IMR-90 (cell line): Measurements from ENCODE around the gene WLS. TPM values are rescaled to one million over a fixed set of nuclear protein-coding genes. Genes with fewer than 3 reads are reported as not detected.

Source experiments
- ATAC-seq: fragments of 200-7000 bp; cut with Tn5 transposase; 2 replicates; pipeline ENCODE4 v1.9.1; 2020; ENCODE audit warnings: low read depth, mild to moderate bottlenecking, moderate library complexity
- BruUV-seq: library from RNA; stranded (reverse); fragments of 400-500 nt; replicated peaks from 2 replicates; lab custom pipeline; 2021; lab: Mats Ljungman, UMichigan
- CTCF ChIA-PET: fragments of 300-600 bp; formaldehyde crosslinking; extraction: SDS; loops from one replicate; lab custom pipeline; 2021; ENCODE audit warnings: antibody characterized with exemption; lab: Yijun Ruan, JAX
- POLR2A ChIA-PET: fragments of 300-600 bp; sonication (Branson Sonifier 250); formaldehyde crosslinking; loops from one replicate; lab custom pipeline; 2022; ENCODE audit warnings: antibody characterized with exemption; ENCODE audit not compliant: unreplicated experiment; lab: Charles Lee
- DNase-seq: peaks from one replicate; pipeline ENCODE4 v3.0.0; 2013
- H2AFZ ChIP-seq: replicated peaks from 2 replicates; pipeline ENCODE3; 2013; ENCODE audit warnings: low read length, mild to moderate bottlenecking; ENCODE audit not compliant: poor library complexity
- H2AK5ac ChIP-seq: 2 replicates; pipeline ENCODE4 v1.6.1; 2013; ENCODE audit warnings: low read depth, low read length, inconsistent platforms
- H2AK9ac ChIP-seq: replicated peaks from 2 replicates; pipeline ENCODE3; 2013; ENCODE audit warnings: mild to moderate bottlenecking, low read depth, low read length, moderate library complexity; ENCODE audit not compliant: poor library complexity
- H2BK120ac ChIP-seq: 2 replicates; pipeline ENCODE4 v1.6.1; 2013; ENCODE audit warnings: low read depth, low read length, inconsistent platforms
- H2BK15ac ChIP-seq: 3 replicates; pipeline ENCODE4 v1.6.1; 2013; ENCODE audit warnings: low read depth, low read length, inconsistent platforms
- H2BK20ac ChIP-seq: 2 replicates; pipeline ENCODE4 v1.6.1; 2013; ENCODE audit warnings: low read depth, mild to moderate bottlenecking, inconsistent platforms, low read length, moderate library complexity
- H2BK5ac ChIP-seq: 2 replicates; pipeline ENCODE4 v1.6.1; 2013; ENCODE audit warnings: mild to moderate bottlenecking, low read depth, low read length, inconsistent platforms; ENCODE audit not compliant: poor library complexity, severe bottlenecking
- H3K14ac ChIP-seq: replicated peaks from 2 replicates; pipeline ENCODE4 v1.6.1; 2013; ENCODE audit warnings: low read depth, low read length, inconsistent platforms
- H3K18ac ChIP-seq: 2 replicates; pipeline ENCODE4 v1.6.1; 2013; ENCODE audit warnings: low read depth, low read length, control low read depth
- H3K23ac ChIP-seq: 2 replicates; pipeline ENCODE4 v1.6.1; 2013; ENCODE audit warnings: low read depth, low read length, inconsistent platforms
- H3K27ac ChIP-seq: 2 replicates; pipeline ENCODE4 v1.5.1; 2013; ENCODE audit warnings: mild to moderate bottlenecking, control low read depth, low read length; ENCODE audit not compliant: insufficient read depth
- H3K27me3 ChIP-seq: 2 replicates; pipeline ENCODE4 v1.6.1; 2013; ENCODE audit warnings: low read length; ENCODE audit not compliant: control insufficient read depth, insufficient read depth
- H3K36me3 ChIP-seq: 2 replicates; pipeline ENCODE4 v1.6.1; 2013; ENCODE audit warnings: low read length, mixed read lengths; ENCODE audit not compliant: control insufficient read depth, insufficient read depth
- H3K4ac ChIP-seq: 2 replicates; pipeline ENCODE4 v1.6.1; 2013; ENCODE audit warnings: low read depth, low read length, inconsistent platforms
- H3K4me1 ChIP-seq: 2 replicates; pipeline ENCODE4 v1.6.1; 2013; ENCODE audit warnings: low read length, mixed read lengths; ENCODE audit not compliant: control insufficient read depth, insufficient read depth
- H3K4me2 ChIP-seq: 2 replicates; pipeline ENCODE4 v1.6.1; 2013; ENCODE audit warnings: low read depth, mild to moderate bottlenecking, control low read depth, low read length, moderate library complexity
- H3K4me3 ChIP-seq: 2 replicates; pipeline ENCODE4 v1.5.1; 2013; ENCODE audit warnings: low read depth, mild to moderate bottlenecking, control low read depth, low read length, moderate library complexity; ENCODE audit not compliant: insufficient read depth
- H3K56ac ChIP-seq: 2 replicates; pipeline ENCODE4 v1.6.1; 2013; ENCODE audit warnings: low read length, inconsistent platforms; ENCODE audit not compliant: insufficient read depth; ENCODE audit errors: extremely low read depth
- H3K79me1 ChIP-seq, 2 experiments: 2 replicates each; pipeline ENCODE4 v1.6.1; 2013; ENCODE audit warnings: low read length in 2 of 2, inconsistent platforms in 1 of 2, low read depth in 1 of 2
- H3K9ac ChIP-seq: 2 replicates; pipeline ENCODE4 v1.6.1; 2013; ENCODE audit warnings: low read depth, low read length, control low read depth
- H3K9me1 ChIP-seq: 2 replicates; pipeline ENCODE4 v1.6.1; 2013; ENCODE audit warnings: low read length, inconsistent platforms; ENCODE audit not compliant: insufficient read depth
- H3K9me3 ChIP-seq: 2 replicates; pipeline ENCODE4 v1.6.1; 2013; ENCODE audit warnings: low read length; ENCODE audit not compliant: control insufficient read depth, insufficient read depth
- H4K20me1 ChIP-seq: 2 replicates; pipeline ENCODE4 v1.6.1; 2013; ENCODE audit warnings: low read length, inconsistent platforms; ENCODE audit not compliant: insufficient read depth
- H4K5ac ChIP-seq: 2 replicates; pipeline ENCODE4 v1.6.1; 2013; ENCODE audit warnings: mild to moderate bottlenecking, low read depth, low read length, control low read depth
- H4K8ac ChIP-seq, 2 experiments: 2 replicates each; pipeline ENCODE4 v1.6.1; 2013; ENCODE audit warnings: low read depth in 2 of 2, low read length in 2 of 2, control low read depth in 1 of 2, inconsistent platforms in 1 of 2
- H4K91ac ChIP-seq: 2 replicates; pipeline ENCODE4 v1.6.1; 2013; ENCODE audit warnings: low read depth, low read length, inconsistent platforms; ENCODE audit not compliant: insufficient read depth
- BHLHE40 ChIP-seq: fragments of 150-350 bp; IDR thresholded peaks from 2 replicates; pipeline ENCODE4 v1.6.1; 2016; ENCODE audit warnings: mild to moderate bottlenecking, low read depth, low read length
- NFE2L2 ChIP-seq: fragments of 150-350 bp; IDR thresholded peaks from 2 replicates; pipeline ENCODE4 v1.6.1; 2016; ENCODE audit warnings: low read depth, mild to moderate bottlenecking, low read length
- WGBS, 2 experiments: methylation state at CpG; one replicate each; pipeline versions ENCODE4 v1.1.5 to v1.1.7; 2013; ENCODE audit warnings: missing lambda C conversion rate in 2 of 2; ENCODE audit not compliant: insufficient read length in 1 of 2; ENCODE audit errors: extremely low coverage in 2 of 2; 5-methylcytosine and 5-hydroxymethylcytosine counted together
- dilution Hi-C: fragments of 300-500 bp; cut with HindIII; formaldehyde crosslinking; loops from one replicate; pipeline ENCODE4 v1.14.3; 2018; ENCODE audit warnings: low sequenced_read_pairs; ENCODE audit not compliant: unreplicated experiment
- in situ Hi-C: fragments of 300-500 bp; cut with MboI; formaldehyde crosslinking; loops from 3 replicates; pipeline ENCODE4 v1.14.3; 2019; ENCODE audit warnings: low sequenced_read_pairs, inconsistent platforms, mixed read lengths
- intact Hi-C: fragments of 100-400 bp; cut with micrococcal nuclease; formaldehyde crosslinking; loops from 2 replicates; pipeline ENCODE4 v1.10.0; 2022
- polyA plus RNA-seq, 3 experiments: library from polyadenylated mRNA; depleted of rRNA; stranded (reverse); fragments of >200 nt; gene quantifications; 2 replicates each; pipeline ENCODE4 v1.2.3, GENCODE V29; 2012; ENCODE audit warnings: low replicate concordance in 1 of 3
- total RNA-seq: library from RNA; depleted of rRNA; stranded (reverse); fragments of >200 nt; gene quantifications from 2 replicates; pipeline ENCODE4 v1.2.3, GENCODE V29; 2012

WLS gene
- total and polyA plus RNA-seq, 2 of the 4 experiments (the other 2 are of a cell fraction): 152 to 157 TPM

DNA sequence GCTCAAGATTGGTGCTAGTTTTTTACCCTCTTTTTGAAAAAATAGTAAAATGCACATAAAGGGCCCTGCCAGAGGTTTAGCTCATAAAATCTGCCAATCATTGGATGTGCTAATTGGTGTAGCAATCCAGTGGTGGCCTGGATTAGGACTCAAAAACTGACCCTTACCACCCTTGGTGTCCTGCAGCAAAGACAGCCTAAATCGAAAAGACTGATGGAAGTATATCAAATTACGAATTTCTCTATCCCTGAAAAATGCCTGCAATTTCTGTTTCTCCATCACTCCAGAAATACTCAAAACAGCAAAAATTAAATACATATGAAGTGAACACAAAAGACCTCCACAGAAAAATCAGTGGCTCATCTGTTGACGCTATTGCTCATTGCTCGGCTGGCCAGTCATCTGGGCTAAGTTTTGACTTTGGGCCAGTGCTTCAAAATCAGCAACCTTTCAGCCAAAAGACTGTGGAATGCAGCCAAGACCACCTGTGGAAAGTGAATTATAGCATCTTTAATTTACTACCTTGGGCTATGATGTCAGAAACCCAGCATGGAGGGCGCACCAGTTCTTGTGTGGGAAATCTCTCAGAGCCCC is 30.0 kb downstream of the WLS start:
- Histone ChIP-seq H3K27ac (peak overlapping the region; percentile 32; the same call in 1 of the 2 replicates), H3K14ac (0 out of 2 replicates have a peak overlapping the region, but pooled peaks have one; percentile 44), H3K36me3 (peaks cover 1% of the 10 kb centered on the region; the same call in 1 of the 2 replicates), H3K4me2 (peak overlapping the region; percentile 63), H2AK5ac (peak overlapping the region; percentile 17; the same call in 1 of the 2 replicates), H4K20me1 (peaks cover 31% of the 10 kb centered on the region; the same call in 1 of the 2 replicates), H3K4ac (peak overlapping the region; percentile 49; the same call in 1 of the 2 replicates), H3K9ac (no peak overlapping the region), H3K79me1 (peaks cover 26 to 67% of the 10 kb centered on the region in 2 experiments), H2BK15ac (peak overlapping the region; percentile 27; the same call in 1 of the 3 replicates), H2BK5ac (peak overlapping the region; percentile 30), H2BK20ac (peak overlapping the region; percentile 16; the same call in 1 of the 2 replicates), H3K4me1 (peaks cover 19% of the 10 kb centered on the region), H4K8ac (peak overlapping the region in 1 of 2 experiments; percentile 49; a peak in 1 of 4 replicates), H4K5ac (no peak overlapping the region), H3K4me3 (no peak overlapping the region), H3K9me1 (peaks cover 21% of the 10 kb centered on the region), H3K27me3 (no peaks in the 10 kb centered on the region), H2AK9ac (no peak overlapping the region), H2BK120ac (0 out of 2 replicates have a peak overlapping the region, but pooled peaks have one; percentile 16), H3K9me3 (no peaks in the 10 kb centered on the region), H3K23ac (peak overlapping the region; percentile 33), H4K91ac (no peak overlapping the region), H3K18ac (peak overlapping the region; percentile 21; the same call in 1 of the 2 replicates), H2AFZ (no peak overlapping the region), H3K56ac (peak overlapping the region; percentile 25; the same call in 1 of the 2 replicates)
- WGBS, 2 experiments: no CpG with 5 or more reads among the region's 5 CpGs
- intact Hi-C loops (no loop called here), in situ Hi-C loops (no loop called here), dilution Hi-C loops (no loop called here)
- POLR2A ChIA-PET: no interaction called here
- TF ChIP-seq BHLHE40 (no peak), NFE2L2 (no peak)
- BruUV-seq: no TSS peak
- ATAC-seq: no peak
- CTCF ChIA-PET: interaction anchor here (0.8 kb wide), 1 partner anchor 35 kb away, joined by 3 read pairs; no protein-coding TSS in a partner anchor
- DNase-seq: peak; percentile 74
